NOMO-1 treated with dmso at 0.1 percent for 144 hours (cell line): Measurements from ENCODE around the gene THUMPD2.
"Not testable (repeated sequence)": the region's sequence is repeated elsewhere in the genome, so short reads cannot be mapped to it uniquely, and the experiment has no call there.

Source experiments
- DNase-seq: peaks from one replicate; lab custom pipeline; 2025; ENCODE audit not compliant: unreplicated experiment; lab: John Stamatoyannopoulos, UW

The THUMPD2 gene, protein sequence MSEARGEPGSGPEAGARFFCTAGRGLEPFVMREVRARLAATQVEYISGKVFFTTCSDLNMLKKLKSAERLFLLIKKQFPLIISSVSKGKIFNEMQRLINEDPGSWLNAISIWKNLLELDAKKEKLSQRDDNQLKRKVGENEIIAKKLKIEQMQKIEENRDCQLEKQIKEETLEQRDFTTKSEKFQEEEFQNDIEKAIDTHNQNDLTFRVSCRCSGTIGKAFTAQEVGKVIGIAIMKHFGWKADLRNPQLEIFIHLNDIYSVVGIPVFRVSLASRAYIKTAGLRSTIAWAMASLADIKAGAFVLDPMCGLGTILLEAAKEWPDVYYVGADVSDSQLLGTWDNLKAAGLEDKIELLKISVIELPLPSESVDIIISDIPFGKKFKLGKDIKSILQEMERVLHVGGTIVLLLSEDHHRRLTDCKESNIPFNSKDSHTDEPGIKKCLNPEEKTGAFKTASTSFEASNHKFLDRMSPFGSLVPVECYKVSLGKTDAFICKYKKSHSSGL

DNA sequence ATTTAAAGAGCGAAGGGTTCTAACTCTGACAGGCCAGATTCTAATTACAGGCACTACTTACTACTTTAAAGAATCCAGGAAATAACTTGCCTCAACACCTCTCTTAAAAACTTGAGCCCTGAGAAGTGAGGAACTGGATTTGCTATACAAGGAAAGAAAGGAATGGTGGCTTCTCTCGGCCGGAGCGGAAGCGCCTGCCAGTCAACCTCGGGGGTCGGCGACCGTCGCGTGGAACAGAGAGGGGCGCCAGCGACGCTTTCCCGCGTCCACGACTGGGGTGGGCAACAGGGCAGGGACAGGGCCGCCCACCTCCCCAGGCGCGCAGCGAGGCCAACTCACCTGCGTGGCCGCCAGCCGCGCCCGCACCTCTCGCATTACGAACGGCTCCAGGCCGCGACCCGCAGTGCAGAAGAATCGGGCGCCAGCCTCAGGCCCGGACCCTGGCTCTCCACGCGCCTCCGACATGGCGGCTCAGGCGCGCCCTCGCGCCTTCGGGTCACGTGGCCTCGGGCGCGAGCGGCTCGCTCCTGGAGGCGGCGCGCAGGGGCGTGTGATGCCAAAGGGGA is at the start of gene THUMPD2:
THUMPD2 (minus strand) TSS at position 484 of the 566 bp plus-strand sequence; CDS start at position 465, 19 bp downstream.
- peak; percentile 33 for DNase-seq

DNA sequence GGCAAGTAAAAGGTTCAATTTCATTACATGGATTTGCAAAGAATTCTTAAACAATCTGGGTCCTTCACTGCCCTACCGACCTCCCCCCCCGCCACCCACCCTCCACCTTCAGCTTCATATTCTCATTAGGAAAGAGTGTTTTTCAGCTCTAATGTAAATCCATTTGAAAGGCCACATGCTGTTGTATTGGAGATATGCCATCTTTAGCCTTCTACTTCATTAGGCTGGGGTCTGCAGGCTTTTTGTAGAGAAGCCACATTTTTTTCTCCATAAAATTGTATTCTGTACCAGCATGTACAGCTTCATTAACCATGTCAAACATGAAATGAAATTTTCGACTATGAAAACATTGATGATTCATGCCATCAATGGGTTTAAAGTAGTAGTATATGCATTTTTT is 42.8 kb upstream of the THUMPD2 start:
- no peak for DNase-seq

DNA sequence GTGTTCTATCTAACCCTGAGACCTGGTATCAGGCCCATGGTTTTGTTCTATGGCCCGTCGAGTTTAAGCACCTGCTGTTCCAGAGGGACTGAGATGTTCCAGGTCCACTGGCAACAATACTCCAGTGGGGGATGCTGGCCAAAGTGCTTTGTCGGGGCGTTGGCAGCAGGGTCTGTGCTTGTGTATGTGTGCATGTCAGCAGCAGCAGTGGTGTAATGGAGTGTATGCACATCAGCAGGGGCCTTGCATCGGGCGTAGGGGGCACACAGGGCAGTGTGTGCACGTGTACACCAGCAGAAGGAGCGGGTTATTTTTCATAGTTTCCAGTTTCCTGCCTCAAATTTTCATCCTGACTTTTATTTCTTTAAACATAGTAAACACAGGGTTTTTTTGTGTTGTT is 37.8 kb upstream of the THUMPD2 start:
- no peak for DNase-seq

DNA sequence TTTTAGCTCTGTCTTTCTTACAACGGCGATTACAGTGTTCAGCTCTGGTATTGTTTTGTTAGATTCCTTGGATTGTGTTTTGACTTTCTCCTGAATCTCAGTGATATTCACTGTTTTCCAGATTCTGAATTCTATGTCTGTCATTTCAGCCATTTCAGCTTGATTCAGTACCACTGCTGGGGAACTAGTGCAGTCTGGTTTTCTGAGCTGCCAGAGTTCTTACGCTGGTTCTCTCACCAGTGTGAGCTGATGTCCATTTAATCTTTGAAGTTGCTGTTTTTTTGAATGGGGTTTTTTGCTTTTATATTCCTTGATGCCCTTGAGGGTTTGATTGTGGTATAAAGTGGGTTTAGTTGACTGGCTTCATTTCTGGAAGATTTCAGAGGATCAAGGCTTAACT is 37.4 kb upstream of the THUMPD2 start:
- no peak for DNase-seq

DNA sequence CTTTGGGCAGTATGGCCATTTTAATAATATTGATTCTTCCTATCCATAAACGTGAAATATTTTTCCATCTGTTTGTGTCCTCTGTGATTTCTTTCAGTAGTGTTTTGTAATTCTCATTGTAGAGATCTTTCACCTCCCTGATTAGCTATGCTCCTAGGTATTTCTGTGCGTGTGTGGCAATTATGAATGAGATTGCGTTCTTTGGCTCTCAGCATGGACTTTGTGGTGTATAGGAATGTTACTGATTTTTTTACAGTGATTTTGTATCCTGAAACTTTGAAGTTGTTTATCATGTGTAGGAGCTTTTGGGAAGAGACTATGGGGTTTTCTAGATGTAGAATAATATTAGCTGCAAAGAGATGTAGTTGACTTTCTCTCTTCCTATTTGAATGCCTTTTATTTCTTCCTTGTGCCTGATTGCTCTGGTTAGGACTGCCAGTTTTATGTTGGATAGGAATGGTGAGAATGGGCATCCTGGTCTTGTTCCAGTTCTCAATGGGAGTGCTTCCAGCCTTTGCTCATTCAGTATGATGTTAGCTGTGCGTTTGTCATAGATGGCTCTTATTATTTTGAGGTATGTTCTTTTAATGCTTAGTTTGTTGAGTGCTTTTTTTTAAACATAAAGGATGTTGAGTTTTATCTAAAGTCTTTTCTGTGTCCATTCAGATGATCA is 27.0 kb upstream of the THUMPD2 start:
- no peak for DNase-seq

DNA sequence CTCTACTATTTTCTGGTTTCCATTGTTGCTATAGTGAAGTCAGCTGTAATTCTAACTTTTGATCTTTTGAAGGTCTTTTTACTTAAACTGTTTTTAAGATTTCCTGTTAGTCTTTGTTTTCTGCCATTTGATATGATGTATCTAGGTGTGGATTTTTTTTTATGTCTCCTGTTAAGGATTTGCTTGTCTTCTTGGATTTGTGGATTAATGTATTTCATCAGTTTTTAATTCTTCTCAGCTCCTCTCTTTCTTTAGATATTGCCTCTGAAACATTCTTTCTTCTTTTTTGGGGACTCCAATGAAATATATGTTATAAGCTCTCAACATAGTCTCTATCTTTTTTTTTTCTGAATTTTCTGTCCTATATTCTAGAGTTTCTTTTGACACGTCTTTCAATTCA is 24.8 kb upstream of the THUMPD2 start:
- no peak for DNase-seq

DNA sequence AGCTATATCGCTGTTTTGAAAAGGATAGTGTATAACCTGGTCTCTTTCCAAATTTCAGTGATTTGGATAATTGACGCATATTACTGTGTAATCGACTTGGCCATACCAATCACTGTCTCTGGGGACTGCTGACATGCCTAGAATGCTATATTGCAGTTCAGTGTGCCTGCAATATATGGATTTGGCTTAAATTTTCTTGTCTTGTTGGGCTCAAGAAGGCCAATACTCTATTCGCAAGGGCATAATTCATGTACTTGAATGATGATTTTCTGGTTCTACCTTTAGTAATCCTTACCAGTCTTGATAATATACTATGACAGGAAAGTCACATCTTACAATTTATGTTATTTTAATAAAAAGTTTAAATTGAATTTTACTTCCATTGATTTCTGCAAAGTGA is 21.7 kb upstream of the THUMPD2 start:
- DNase-seq, result no peak

DNA sequence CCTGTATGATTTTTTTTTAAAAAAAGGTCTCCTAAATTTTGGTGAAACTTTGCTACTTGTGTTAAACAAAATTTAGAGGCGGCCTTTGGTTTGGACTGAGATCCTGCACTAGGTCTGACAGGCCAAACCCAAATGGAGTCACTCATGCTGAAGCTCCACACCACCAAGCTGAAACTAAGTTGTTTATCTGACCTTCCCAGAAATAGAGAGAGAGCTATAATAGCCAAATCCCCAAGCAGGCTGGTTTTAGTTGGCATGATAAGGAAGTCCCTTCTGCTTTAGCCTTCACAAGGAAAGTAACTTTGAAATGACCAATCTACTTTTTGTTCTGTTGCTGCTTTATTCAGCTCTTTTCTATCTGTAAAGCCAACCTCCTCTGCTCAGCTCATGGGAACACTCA is 17.1 kb upstream of the THUMPD2 start:
- no peak for DNase-seq

DNA sequence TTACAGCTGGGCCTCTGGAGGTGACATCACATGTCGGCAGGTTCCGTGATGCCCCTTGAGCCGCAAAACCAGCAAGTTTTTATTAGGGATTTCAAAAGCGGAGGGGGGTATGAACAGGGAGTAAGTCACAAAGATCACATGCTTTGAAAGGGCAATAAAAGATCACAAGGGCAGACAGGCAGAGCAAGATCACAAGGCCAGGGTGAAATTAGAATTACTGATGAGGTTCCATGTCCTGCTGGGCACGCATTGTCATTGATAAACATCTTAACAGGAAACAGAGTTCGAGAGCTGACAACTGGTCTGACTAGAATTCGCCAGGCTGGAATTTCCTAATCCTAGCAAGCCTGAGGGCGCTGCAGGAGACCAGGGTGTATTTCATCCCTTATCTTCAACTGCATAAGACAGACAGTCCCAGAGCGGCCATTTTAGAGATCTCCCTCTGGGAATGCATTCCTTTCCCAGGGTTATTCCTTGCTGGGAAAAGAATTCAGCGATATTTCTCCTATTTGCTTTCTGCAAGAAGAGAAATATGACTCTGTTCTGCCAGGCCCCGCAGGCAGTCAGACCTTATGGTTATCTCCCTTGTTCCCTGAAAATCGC is 11.3 kb upstream of the THUMPD2 start:
- DNase-seq, result not testable (repeated sequence)

DNA sequence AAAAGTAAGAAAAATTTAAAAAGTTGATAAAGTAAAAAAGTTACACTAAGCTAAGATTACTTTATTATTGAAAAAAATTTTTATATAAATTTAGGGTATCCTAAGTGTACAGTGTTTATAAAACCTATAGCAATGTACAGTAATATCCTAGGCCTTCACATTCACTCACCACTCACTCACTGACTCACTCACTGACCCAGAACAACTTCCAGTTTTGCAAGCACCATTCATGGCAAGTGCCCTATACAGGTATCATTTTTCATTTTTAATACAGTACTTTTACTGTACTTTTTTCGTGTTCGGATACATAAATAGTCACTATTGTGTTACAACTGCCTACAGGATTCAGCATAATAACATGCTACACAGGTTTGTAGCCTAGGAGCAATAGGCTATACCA is 8.9 kb upstream of the THUMPD2 start:
- no peak for DNase-seq

DNA sequence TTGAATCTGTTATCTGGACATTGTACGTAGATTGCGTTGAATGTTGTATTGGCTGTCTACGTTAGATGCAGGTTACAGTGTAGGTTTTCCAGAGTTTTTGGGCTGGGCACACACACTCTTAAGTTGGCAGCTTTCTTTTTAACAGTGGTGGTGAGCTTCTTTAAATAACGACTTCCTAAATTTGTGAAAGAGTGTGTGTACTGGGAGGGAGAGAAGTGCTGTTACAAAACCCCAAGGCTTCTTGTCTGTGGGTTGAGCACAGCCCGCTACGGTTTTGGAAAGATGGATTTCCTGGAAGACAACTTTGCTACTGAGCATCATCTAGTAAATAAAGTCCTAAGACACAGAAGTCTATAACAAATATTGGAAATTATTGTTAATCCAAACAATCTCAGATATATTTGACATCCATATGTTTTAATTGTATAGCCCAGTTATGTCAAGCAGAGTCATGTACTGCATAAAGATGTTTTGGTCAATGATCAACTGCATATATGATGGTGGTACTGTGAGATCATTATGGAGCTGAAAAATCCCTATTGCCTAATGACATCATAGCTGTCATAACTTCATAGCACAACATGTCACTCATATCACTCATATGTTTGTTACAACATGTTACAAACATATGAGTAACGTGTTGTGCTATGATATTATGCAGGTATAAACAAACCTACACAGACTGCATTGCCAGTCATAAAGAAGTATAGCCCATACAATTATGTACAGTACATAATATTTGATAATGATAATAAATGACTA is 7.9 kb upstream of the THUMPD2 start:
- DNase-seq, result peak; percentile 47

DNA sequence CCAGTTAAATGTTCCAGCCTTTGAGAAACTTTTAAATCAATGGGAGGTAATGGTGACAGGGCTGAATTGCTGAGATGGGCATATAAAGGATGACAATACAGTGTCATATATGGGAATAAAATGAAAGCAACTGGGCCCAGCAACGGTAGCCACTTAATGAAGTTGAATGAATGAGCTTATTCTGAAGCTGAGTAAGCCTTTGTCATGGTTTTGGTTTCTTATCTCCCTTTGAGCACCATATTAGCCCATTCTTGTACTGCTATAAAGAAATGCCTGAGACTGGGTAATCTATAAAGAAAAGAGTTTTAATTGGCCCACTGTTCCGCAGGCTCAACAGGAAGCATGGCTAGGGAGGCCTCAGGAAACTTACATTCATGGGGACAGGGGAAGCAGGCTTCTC is 3.5 kb upstream of the THUMPD2 start:
- no peak for DNase-seq

DNA sequence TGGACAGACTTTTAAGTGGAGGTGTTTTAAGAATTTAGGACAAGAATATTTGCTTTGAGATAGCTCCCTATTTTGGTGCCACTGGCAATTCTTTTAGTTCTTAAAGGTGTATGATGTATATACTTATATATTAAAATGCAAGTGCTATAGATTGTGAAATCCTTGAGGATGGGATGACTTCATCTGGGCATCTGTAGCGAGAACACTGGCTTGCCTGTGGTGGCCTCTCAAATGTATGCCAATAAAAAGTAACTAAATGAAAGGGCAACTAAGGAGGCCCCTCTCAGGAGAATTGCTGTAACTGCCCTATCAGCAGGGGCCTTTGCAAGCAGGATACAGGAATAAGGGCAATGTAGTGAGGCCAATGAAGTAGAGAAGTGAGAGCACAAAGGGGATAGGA is 2.6 kb upstream of the THUMPD2 start:
- DNase-seq, result no peak

DNA sequence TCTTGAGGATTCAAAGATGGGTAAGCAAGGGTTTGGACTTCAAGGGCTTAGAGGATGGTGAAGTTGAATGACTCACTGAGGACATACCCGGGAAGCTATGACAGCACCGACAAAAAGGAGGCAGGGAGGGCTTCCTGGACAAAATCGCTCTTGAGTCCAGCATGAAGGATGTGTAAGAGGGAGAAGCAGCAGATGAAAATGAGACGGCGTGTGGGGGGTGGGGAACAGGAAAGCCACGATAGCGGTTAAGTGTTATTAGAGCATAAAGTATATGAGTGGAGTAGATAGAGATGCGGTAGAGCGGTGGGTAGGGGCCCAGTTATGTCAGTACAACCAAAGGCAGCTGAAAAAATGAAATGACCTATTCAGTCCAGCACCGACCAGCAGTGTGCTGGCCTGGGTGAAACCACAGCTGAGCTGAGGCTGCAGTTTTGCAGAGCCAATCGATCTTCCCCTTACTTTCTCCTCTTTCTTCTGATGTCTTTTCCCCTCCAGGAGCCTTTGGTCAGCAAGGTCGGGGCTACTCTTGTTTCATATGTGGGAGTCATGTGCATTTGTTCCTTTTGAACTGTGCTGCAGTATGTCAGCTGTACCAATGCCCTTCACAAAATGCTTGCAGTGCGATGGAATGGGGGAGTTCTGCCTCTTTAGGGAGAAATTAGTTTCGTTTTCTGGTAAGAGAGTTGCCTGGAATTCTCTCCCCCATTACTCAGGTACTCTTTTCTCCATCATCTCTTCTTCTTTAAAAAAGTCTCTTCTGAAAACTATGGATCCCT is 2.0 kb upstream of the THUMPD2 start:
- DNase-seq, result no peak

DNA sequence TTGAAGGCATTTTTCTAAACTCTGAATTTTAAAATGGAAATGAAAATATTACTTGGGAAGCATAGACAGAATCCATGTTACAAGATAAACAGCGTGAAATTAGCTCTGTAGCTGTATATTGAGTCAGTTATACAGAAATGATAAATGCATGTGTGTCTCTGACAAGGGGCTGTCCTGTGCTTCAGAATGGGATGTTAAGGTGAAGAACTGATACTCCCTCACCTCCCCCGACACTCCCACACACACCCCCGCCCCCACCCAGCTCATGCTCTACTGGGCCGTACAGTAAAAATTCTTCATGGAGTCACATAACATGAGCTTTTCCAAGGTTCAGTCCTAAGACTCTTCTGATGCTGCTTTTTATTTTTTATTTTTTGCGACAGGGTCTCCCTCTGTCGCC is 869 bp upstream of the THUMPD2 start:
- DNase-seq, result no peak

DNA sequence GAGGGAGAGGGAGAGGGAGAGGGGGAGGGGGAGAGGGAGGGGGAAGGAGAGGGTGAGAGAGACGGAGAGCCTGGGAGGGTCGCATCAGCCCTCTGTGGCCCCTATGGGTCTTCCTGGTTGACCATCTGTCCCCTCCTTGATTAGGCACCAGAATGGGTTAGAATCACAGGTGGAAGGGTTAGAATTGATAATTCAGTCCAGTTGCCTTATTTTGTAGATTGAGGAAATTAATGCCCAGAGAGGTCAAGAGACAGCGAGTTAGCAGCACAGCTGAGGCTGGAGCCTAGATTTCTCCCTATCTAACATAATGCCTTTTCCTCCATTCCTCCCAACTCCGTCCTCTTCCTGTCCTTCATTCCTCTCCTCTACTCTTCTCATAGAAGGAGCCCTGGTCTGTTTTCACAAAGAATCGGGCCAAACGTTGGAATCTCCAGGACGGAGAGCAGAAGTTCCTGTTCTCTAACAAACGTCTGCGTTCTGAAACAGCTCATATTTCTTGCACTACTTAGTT is 338 bp upstream of the THUMPD2 start:
- DNase-seq, result no peak

DNA sequence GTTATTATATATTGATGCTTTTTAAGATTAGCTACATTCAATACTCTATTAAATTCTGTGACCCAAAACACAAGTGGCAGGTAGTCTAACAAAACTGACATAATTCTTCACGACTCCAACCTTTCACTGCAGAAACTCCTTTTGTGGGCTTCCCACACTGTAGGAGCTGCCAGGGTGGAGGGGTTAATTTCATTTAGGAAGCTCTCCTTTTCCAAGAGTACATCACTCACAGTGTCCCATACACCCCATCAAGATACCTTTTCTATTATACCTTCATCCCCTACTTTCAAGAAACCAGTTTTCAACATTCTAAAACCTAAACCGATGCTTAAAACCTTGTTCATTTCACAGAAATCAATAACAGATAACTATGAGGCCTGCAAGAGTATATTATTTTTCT is 825 bp downstream of the THUMPD2 start:
- DNase-seq, result no peak

DNA sequence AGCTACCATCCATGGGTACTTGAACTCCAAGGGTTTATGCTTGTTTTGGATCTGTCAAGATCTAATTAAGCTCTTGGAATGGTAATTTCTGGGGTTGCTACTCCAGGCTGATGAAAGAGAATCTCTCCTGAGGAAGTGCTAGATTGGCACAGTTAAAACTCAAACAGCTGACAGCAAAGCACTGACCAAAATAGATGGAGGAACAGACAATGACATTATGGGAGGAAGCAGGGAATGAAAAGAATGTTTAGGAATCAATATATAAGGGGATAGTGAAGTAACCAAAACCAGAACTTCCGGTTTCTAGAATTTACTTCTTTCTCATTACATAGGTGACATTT is 6.3 kb downstream of the THUMPD2 start:
- no peak for DNase-seq

DNA sequence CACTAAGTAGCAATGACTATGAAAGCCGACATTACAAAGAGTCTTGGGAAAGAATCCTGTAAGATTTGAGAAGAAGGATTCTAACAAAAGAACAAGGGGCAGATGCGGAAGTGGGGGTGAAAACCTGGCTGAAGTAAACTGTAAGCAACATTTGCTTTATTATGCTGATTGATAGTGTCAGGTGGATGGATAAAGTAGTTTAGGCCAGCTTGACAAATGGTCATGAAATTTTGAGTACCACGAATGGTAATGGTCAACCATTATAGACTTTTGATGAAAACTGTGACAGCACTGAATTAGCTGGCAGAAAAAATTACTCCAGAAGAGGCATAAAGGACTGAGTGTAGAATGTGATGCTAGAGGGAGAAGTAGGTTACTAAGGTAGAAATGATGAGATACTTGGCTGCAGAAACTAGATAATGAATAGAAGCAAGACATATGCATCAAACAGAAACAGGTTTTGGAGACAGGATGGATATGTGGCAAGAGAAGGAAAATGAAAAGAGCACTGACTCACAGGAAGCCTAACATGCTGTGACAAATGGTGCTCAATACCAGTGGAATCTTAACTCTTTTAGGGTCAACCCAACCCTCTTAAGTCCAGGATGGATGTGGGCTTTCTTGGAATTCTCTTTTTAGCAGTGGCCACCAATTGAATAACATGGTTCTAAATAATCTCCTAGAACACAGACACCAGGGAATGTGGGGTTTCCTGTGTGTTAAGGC is 6.8 kb downstream of the THUMPD2 start:
- no peak for DNase-seq
